GM12873 (cell line): ENCODE data around the gene CEP68.

Experiments used
- CTCF ChIP-seq: IDR thresholded peaks from 2 replicates; pipeline ENCODE4 v1.5.1; 2012; ENCODE audit warnings: low read depth, mild to moderate bottlenecking, moderate library complexity, low read length, control low read depth; ENCODE audit not compliant: insufficient read depth; ENCODE audit errors: missing control alignments

The CEP68 gene

GRCh38 chr2:65056215-65057053, at the start of gene CEP68:
CEP68 (plus strand) TSS chr2:65056416; CDS start chr2:65069445, 13,029 bp downstream.
- no peak for TF ChIP-seq CTCF

GRCh38 chr2:65013776-65014175, 42.4 kb upstream of the CEP68 start:
- peak; percentile 3 for TF ChIP-seq CTCF

GRCh38 chr2:65015731-65016130, 40.5 kb upstream of the CEP68 start:
- TF ChIP-seq CTCF, result no peak

- no peak for TF ChIP-seq CTCF
Observed at GRCh38 chr2:65016789-65017188, 39.4 kb upstream of the CEP68 start.

GRCh38 chr2:65017335-65017734, 38.9 kb upstream of the CEP68 start:
- TF ChIP-seq CTCF, result peak; percentile 50

- TF ChIP-seq CTCF, result no peak
Observed at GRCh38 chr2:65018141-65018582, 38.1 kb upstream of the CEP68 start.

- no peak for TF ChIP-seq CTCF
Observed at GRCh38 chr2:65019010-65019409, 37.2 kb upstream of the CEP68 start.
